ENCODE data around the gene EXOSC10. TPM values are rescaled to one million over a fixed set of nuclear protein-coding genes. Genes with fewer than 3 reads are reported as not detected.

EXOSC10 gene
- total RNA-seq, 1 donor from 2014 or later, result 49.1 TPM

- Mint-ChIP-seq H3K4me3 (ENCODE audit: unreplicated experiment) (no peak overlapping the region), H3K27ac (ENCODE audit: unreplicated experiment) (no peak overlapping the region)
Observed at GRCh38 chr1:11026052-11026451, 73.6 kb downstream of the EXOSC10 start.

GRCh38 chr1:11025618-11026017 is 74.1 kb downstream of the EXOSC10 start:
- no peak overlapping the region for H3K27ac Mint-ChIP-seq (ENCODE audit: unreplicated experiment)
- no peak for TF ChIP-seq CTCF (IDR thresholded peaks at IDR 0.05)
- DNase-seq (ENCODE audit: low spot score), result no peak
- H3K4me1 Mint-ChIP-seq (ENCODE audit: low read depth), result no peaks in the 10 kb centered on the region
- H3K36me3 Mint-ChIP-seq (ENCODE audit: low read depth), result peaks cover 32% of the 10 kb centered on the region
- H3K9me3 Mint-ChIP-seq (ENCODE audit: low read depth), result no peaks in the 10 kb centered on the region
- no peak overlapping the region for H3K4me3 Mint-ChIP-seq (ENCODE audit: unreplicated experiment)
- H3K27me3 Mint-ChIP-seq (ENCODE audit: low read depth), result no peaks in the 10 kb centered on the region

More at GRCh38 chr1:11026052-11026451, 73.6 kb downstream of the EXOSC10 start:
- peaks cover 32% of the 10 kb centered on the region for H3K36me3 Mint-ChIP-seq (ENCODE audit: low read depth)
- no peaks in the 10 kb centered on the region for H3K9me3 Mint-ChIP-seq (ENCODE audit: low read depth)
- H3K4me1 Mint-ChIP-seq (ENCODE audit: low read depth), result no peaks in the 10 kb centered on the region
- TF ChIP-seq CTCF (IDR thresholded peaks at IDR 0.05), result no peak
- no peak for DNase-seq (ENCODE audit: low spot score)
- H3K27me3 Mint-ChIP-seq (ENCODE audit: low read depth), result no peaks in the 10 kb centered on the region

- H3K4me1 Mint-ChIP-seq (ENCODE audit: low read depth), result no peaks in the 10 kb centered on the region
- H3K36me3 Mint-ChIP-seq (ENCODE audit: low read depth), result peaks cover 36% of the 10 kb centered on the region
- no peak for TF ChIP-seq CTCF (IDR thresholded peaks at IDR 0.05)
- no peak for DNase-seq (ENCODE audit: low spot score)
- H3K27ac Mint-ChIP-seq (ENCODE audit: unreplicated experiment), result no peak overlapping the region
- no peak overlapping the region for H3K4me3 Mint-ChIP-seq (ENCODE audit: unreplicated experiment)
- H3K27me3 Mint-ChIP-seq (ENCODE audit: low read depth), result no peaks in the 10 kb centered on the region
- H3K9me3 Mint-ChIP-seq (ENCODE audit: low read depth), result no peaks in the 10 kb centered on the region
Observed at GRCh38 chr1:11024874-11025203, 74.8 kb downstream of the EXOSC10 start.

GRCh38 chr1:11024154-11024873 is 75.4 kb downstream of the EXOSC10 start:
- H3K27ac Mint-ChIP-seq (ENCODE audit: unreplicated experiment), result no peak overlapping the region
- H3K4me3 Mint-ChIP-seq (ENCODE audit: unreplicated experiment), result no peak overlapping the region

GRCh38 chr1:11023201-11023600 is 76.5 kb downstream of the EXOSC10 start:
- H3K4me3 Mint-ChIP-seq (ENCODE audit: unreplicated experiment), result no peak overlapping the region
- H3K36me3 Mint-ChIP-seq (ENCODE audit: low read depth), result peaks cover 41% of the 10 kb centered on the region

More at GRCh38 chr1:11024154-11024873, 75.4 kb downstream of the EXOSC10 start:
- Mint-ChIP-seq H3K27me3 (ENCODE audit: low read depth) (no peaks in the 10 kb centered on the region), H3K36me3 (ENCODE audit: low read depth) (peaks cover 36% of the 10 kb centered on the region), H3K4me1 (ENCODE audit: low read depth) (no peaks in the 10 kb centered on the region), H3K9me3 (ENCODE audit: low read depth) (no peaks in the 10 kb centered on the region)
- DNase-seq (ENCODE audit: low spot score), result no peak
- no peak for TF ChIP-seq CTCF (IDR thresholded peaks at IDR 0.05)

More at GRCh38 chr1:11023201-11023600, 76.5 kb downstream of the EXOSC10 start:
- Mint-ChIP-seq H3K27ac (ENCODE audit: unreplicated experiment) (no peak overlapping the region), H3K27me3 (ENCODE audit: low read depth) (no peaks in the 10 kb centered on the region), H3K4me1 (ENCODE audit: low read depth) (peaks cover 2% of the 10 kb centered on the region), H3K9me3 (ENCODE audit: low read depth) (no peaks in the 10 kb centered on the region)
- no peak for DNase-seq (ENCODE audit: low spot score)
- TF ChIP-seq CTCF (IDR thresholded peaks at IDR 0.05), result no peak
